Measurements from ENCODE around the gene PRICKLE1.

PRICKLE1 gene

GRCh38 chr12:42589465-42590329, at the start of gene PRICKLE1:
Gene PRICKLE1 (minus strand): TSS chr12:42589746. CDS start chr12:42472516, 117,230 bp downstream.
- peak in 1 of 2 donors; percentile 5 for DNase-seq

GRCh38 chr12:42638697-42639096, 49.2 kb upstream of the PRICKLE1 start:
- no peak for DNase-seq

- DNase-seq = no peak
Measured at GRCh38 chr12:42638011-42638410, 48.5 kb upstream of the PRICKLE1 start.

GRCh38 chr12:42636993-42637392, 47.4 kb upstream of the PRICKLE1 start:
- no peak for DNase-seq

GRCh38 chr12:42633594-42633993, 44.0 kb upstream of the PRICKLE1 start:
- no peak for DNase-seq

GRCh38 chr12:42631513-42631912, 42.0 kb upstream of the PRICKLE1 start:
- no peak for DNase-seq

- DNase-seq = no peak
Measured at GRCh38 chr12:42630314-42630713, 40.8 kb upstream of the PRICKLE1 start.

- DNase-seq = no peak
Measured at GRCh38 chr12:42627151-42627550, 37.6 kb upstream of the PRICKLE1 start.

- no peak for DNase-seq
Measured at GRCh38 chr12:42625611-42626010, 36.1 kb upstream of the PRICKLE1 start.

- no peak for DNase-seq
Measured at GRCh38 chr12:42617622-42618021, 28.1 kb upstream of the PRICKLE1 start.

GRCh38 chr12:42615006-42615405, 25.5 kb upstream of the PRICKLE1 start:
- DNase-seq = no peak

GRCh38 chr12:42612231-42612613, 22.7 kb upstream of the PRICKLE1 start:
- no peak for DNase-seq

- DNase-seq = no peak
Measured at GRCh38 chr12:42611571-42612230, 22.2 kb upstream of the PRICKLE1 start.

- DNase-seq = no peak
Measured at GRCh38 chr12:42609605-42610004, 20.1 kb upstream of the PRICKLE1 start.

- DNase-seq = no peak
Measured at GRCh38 chr12:42608196-42608825, 18.8 kb upstream of the PRICKLE1 start.

GRCh38 chr12:42607584-42608058, 18.1 kb upstream of the PRICKLE1 start:
- no peak for DNase-seq

- DNase-seq = no peak
Measured at GRCh38 chr12:42606471-42606870, 16.9 kb upstream of the PRICKLE1 start.

GRCh38 chr12:42605685-42606084, 16.1 kb upstream of the PRICKLE1 start:
- DNase-seq = no peak

GRCh38 chr12:42603246-42603990, 13.9 kb upstream of the PRICKLE1 start:
- no peak for DNase-seq

GRCh38 chr12:42593874-42594273, 4.3 kb upstream of the PRICKLE1 start:
- DNase-seq = no peak

- no peak for DNase-seq
Measured at GRCh38 chr12:42590330-42590934, 886 bp upstream of the PRICKLE1 start.
